GM10266 (cell line): Measurements from ENCODE around the gene MMP11.

Experiments
- DNase-seq: peaks from one replicate; pipeline ENCODE4 v3.0.0; 2012; ENCODE audit errors: extremely low spot score
- TF ChIP-seq, protein P1 (sequence below): IDR thresholded peaks from 2 replicates; pipeline ENCODE4 v1.5.1; 2012; ENCODE audit warnings: mild to moderate bottlenecking, low read depth; ENCODE audit not compliant: control insufficient read depth, insufficient read depth; ENCODE audit errors: missing control alignments

The MMP11 gene

DNA sequence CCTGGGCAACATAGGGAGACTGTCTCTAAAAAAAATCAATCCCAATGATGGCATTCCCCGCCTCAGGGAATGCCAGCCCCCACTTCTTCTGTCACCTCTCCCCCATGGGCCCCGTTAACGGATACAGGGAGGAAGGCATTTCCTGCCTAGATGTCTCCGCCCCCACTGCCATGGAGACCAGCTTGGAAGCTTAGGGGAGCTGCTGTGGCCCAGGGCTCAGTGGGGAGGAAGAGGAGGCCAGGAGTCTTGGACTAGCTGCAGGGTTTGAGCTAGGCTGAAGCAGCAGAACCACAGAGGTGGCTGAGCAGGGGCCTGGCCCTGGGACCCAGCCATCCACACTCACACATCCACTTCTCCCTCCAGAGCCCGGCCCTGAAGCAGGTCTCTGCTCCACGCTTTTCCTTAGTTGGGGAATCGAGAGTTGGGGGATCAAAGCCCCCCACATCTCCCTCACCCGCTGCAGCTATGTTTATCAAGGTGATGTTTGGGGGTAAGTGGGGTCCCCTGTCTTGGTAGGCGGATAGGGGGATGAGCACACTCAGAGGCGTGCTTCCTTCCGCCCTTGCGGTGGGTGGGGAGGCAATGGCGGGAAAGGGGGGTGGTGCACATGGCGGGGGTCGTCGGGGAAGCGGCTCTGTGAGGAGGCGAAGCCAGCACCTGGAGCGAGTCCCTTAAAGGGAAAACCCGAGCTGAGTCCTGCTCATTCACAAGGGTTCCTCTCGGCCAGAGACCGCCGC is 9.6 kb upstream of the MMP11 start, which contains the start of gene C22orf15:
TSS of gene C22orf15 (plus strand) at position 149 of the 737 bp plus-strand sequence. CDS start at position 466, 317 bp downstream.
- no peak for DNase-seq
- TF ChIP-seq, protein P1, sequence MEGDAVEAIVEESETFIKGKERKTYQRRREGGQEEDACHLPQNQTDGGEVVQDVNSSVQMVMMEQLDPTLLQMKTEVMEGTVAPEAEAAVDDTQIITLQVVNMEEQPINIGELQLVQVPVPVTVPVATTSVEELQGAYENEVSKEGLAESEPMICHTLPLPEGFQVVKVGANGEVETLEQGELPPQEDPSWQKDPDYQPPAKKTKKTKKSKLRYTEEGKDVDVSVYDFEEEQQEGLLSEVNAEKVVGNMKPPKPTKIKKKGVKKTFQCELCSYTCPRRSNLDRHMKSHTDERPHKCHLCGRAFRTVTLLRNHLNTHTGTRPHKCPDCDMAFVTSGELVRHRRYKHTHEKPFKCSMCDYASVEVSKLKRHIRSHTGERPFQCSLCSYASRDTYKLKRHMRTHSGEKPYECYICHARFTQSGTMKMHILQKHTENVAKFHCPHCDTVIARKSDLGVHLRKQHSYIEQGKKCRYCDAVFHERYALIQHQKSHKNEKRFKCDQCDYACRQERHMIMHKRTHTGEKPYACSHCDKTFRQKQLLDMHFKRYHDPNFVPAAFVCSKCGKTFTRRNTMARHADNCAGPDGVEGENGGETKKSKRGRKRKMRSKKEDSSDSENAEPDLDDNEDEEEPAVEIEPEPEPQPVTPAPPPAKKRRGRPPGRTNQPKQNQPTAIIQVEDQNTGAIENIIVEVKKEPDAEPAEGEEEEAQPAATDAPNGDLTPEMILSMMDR: no peak

GRCh38 chr22:23763579-23763945 is 9.1 kb upstream of the MMP11 start:
- no peak for DNase-seq
- TF ChIP-seq, protein P1: no peak

- no peak for DNase-seq
- TF ChIP-seq, protein P1: no peak
These were observed 8.7 kb upstream of the MMP11 start for GRCh38 chr22:23763954-23764353.

DNA sequence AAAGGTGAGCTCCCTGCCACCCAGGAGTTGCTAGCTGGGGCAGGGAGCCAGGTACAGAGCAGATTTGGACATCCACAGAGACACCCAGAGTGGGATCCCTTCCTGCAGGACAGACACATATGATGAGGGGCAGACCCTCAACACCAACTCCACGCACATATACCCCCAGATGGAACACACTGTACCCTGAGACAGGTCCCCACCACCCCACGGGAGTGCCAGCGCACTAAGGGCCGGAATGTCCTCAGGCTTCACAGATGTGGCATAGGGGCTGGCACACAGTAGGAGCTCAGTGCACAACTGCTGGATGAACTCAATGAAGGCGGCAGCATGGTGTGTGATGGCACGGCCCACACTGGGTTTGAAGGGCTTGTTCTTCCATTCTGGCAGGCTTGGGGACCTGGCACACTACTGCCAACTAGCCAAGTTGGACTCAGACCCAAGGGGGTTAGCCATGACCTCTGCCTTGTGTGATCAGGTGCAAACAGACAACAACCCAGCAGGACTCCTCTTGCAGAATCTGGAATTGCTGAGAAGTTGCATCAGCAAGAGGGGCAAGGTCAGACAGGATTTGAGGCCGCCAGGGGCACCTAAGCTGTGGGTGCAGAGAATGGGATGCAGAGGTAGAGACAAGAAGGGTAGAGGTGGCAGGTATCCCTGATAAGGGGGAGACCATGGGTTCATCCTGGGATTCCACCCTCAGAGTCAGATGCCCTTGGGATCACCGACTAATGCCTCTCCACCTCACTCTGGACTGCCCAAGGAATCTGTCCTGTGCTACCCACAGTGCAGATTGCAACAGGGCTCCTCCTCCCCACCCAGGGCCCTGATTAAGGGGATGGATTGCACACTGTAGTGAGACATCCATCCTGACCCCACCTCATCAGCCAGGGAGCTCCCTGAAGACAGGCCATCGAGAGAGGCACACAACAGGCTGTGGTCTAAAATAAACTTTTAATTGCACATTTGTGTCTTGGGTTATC is 7.5 kb upstream of the MMP11 start:
- DNase-seq: no peak
- TF ChIP-seq, protein P1: no peak

- no peak for DNase-seq
These were observed 5.4 kb upstream of the MMP11 start for GRCh38 chr22:23767303-23767672.

DNA sequence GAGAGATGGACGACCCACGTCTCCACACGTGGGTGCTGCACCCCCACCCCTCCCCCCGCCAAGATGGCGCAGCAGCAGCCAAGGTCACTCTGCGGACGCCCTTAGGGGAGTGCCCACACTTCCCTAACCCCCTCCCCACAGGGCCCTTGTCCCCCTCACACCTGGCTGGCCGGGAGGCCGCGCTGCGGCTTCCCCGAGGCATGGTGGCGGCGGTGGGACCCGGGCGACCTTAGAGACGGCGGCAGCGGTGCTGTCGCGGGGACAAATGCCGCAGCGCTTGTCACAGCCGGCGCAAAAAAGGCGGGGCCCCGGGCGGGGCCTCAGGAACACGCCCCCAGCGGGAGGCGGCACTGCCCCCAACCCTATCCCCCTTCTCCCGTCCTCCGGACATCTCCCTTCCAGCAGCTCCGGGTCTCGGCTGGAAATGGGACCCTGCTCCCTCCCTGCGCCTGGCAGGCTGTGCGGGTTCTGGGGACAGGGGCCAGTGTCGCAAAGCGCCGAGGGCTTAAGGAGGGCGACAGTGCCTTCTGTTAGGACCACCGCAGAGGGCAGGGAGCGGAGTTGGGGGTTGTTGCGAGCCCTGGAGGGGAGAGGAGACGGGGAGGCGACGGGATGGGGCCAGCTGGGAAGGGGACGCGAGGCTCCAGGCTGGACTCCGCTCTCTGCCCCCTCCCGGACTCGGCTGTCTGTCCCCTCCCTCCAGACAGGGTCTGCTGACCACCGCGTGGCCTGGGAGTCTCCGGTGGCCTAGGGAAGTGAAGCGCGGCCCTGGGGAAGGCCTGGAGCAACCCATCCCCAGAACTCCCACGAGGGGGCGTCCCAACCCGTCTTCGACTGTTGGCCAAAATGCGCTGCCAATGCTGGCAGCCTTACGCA is 4.7 kb upstream of the MMP11 start, which contains the start of gene CHCHD10:
TSS of gene CHCHD10 (minus strand) at position 300 of the 876 bp plus-strand sequence. CDS start at position 202, 98 bp downstream.
- TF ChIP-seq, protein P1: peak; percentile 77
- peak; percentile 92 for DNase-seq

More at GRCh38 chr22:23767303-23767672, 5.4 kb upstream of the MMP11 start:
- TF ChIP-seq, protein P1: no peak
